ENCODE results near the gene ADPGK. TPM values are rescaled to one million over a fixed set of nuclear protein-coding genes. Genes with fewer than 3 reads are reported as not detected.

Gene ADPGK
- total and polyA plus RNA-seq, 8 donors = 54.8 to 89.6 (median 75.0) TPM

DNA sequence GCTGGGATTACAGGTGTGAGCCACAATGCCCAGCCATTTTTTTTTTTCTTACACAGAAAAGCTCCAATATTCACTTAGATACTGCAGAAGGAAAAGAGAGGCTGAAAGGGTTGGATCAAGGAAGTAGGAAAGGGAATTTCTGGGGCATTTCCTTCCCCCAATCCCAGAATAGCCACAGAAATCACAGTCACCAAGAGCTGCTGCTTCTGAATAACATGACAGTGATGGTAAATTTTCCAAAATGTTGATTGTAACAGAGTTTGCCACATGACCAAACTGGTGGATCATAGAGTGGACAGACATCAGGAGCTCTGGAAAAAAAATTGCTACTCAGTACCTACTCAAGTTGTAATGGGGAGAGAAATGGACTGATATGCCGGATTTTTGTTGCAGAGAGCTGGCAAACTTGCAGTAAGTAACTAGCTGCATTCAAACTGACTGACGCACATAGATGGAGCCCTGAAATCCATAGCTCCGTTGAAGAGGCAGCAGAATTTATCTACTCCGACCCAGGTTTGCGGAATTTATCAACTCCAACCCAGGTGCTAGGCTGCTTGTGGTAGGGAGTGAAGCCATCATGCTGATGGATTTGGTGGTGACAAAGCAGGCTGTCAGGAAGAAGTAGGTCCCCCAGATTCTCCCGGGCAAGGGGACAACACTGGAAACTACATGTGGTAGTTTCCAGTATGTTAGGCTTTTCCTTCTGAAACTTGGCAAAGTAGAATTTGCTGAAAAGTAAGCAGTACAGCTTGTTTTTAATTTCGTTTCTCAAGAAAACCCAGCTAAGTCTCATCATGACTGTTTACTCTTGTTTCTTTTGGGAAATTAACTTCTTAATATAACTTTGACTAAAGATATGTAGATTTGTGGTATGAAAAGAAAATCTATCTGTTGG is 10.5 kb upstream of the ADPGK start:
- H3K36me3 ChIP-seq = no peaks in the 10 kb centered on the region
- no peak for DNase-seq
- H3K27ac ChIP-seq = no peak overlapping the region
- H3K9me3 ChIP-seq = no peaks in the 10 kb centered on the region
- no peak for TF ChIP-seq CTCF (IDR thresholded peaks at IDR 0.05)
- H3K4me3 ChIP-seq = no peak overlapping the region
- H3K4me1 ChIP-seq = peaks cover 3 to 17% of the 10 kb centered on the region in 2 donors
- no peak for ATAC-seq
- H3K27me3 ChIP-seq = peaks cover 0 to 44% of the 10 kb centered on the region in 2 donors
- intact Hi-C loops (cut with DNase I) = loop anchor here in 1 of 2 donors (10.0 kb wide), 1 partner anchor 291 kb away; no protein-coding TSS in a partner anchor

DNA sequence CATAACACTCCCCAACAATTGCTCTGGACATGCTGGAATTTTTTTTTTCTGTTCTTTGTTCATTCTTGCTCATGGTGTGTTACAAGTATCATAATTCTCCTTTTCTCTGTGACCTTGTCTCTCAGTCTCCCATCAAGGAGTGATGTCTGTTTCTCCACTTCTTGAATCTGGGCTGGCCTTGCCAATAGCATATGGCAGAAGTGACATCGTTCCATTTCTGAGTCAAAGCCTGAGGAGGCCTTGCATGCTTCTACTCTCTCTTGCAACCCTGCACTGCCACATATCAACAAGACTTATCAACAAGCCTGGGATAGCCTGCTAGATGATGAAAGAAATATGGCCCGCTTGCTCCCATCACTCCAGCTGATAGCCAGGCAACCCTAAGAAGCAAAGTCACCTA is 8.9 kb upstream of the ADPGK start:
- intact Hi-C loops (cut with DNase I) = loop anchor here in 1 of 2 donors (10.0 kb wide), 1 partner anchor 292 kb away; no protein-coding TSS in a partner anchor
- Histone ChIP-seq H3K27ac (no peak overlapping the region), H3K9me3 (no peaks in the 10 kb centered on the region), H3K36me3 (no peaks in the 10 kb centered on the region), H3K4me3 (no peak overlapping the region), H3K4me1 (peaks cover 3 to 12% of the 10 kb centered on the region in 2 donors), H3K27me3 (peaks cover 0 to 37% of the 10 kb centered on the region in 2 donors)
- DNase-seq (no peak), ATAC-seq (no peak)
- TF ChIP-seq CTCF (IDR thresholded peaks at IDR 0.05) = no peak

DNA sequence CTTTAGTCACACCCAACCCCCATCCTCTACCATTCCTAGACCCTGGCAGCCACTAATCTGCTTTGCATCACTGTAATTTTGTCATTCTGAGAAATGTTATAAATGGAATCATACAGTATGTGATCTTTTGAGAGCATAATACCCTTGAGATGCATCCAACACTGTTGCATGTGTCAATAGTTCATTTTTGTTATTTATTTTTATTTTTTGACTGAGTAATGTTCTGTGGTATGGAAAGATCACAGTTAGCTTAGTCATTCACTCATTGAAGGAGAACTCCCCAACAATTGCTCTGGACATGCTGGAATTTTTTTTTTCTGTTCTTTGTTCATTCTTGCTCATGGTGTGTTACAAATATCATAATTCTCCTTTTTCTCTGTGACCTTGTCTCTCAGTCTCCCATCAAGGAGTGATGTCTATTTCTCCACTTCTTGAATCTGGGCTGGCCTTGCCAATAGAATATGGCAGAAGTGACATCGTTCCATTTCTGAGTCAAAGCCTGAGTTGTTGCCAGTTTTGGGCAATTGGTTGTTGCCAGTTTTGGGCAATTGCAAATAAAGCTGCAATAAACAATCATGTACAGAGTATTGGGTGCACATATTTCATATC is 6.8 kb upstream of the ADPGK start:
- H3K27ac ChIP-seq = no peak overlapping the region
- H3K36me3 ChIP-seq = no peaks in the 10 kb centered on the region
- intact Hi-C loops (cut with DNase I) = loop anchor here in 1 of 2 donors (10.0 kb wide), 1 partner anchor 294 kb away; no protein-coding TSS in a partner anchor
- H3K27me3 ChIP-seq = peaks cover 0 to 17% of the 10 kb centered on the region in 2 donors
- no peaks in the 10 kb centered on the region for H3K9me3 ChIP-seq
- H3K4me3 ChIP-seq = no peak overlapping the region
- no peak for DNase-seq
- TF ChIP-seq CTCF (IDR thresholded peaks at IDR 0.05) = no peak
- no peak for ATAC-seq
- no peaks in the 10 kb centered on the region for H3K4me1 ChIP-seq

- ATAC-seq = no peak
- Histone ChIP-seq H3K4me3 (no peak overlapping the region), H3K4me1 (peaks cover 0 to 9% of the 10 kb centered on the region in 2 donors), H3K9me3 (no peaks in the 10 kb centered on the region), H3K27ac (no peak overlapping the region), H3K27me3 (no peaks in the 10 kb centered on the region), H3K36me3 (no peaks in the 10 kb centered on the region)
- intact Hi-C loops (cut with DNase I) = no loop called here
- TF ChIP-seq CTCF (IDR thresholded peaks at IDR 0.05) = no peak
- no peak for DNase-seq
Measured at GRCh38 chr15:72787526-72787925, 4.0 kb upstream of the ADPGK start.
